Endothelial cell of umbilical vein (primary cell): ENCODE results near the gene NAV3. TPM values are rescaled to one million over a fixed set of nuclear protein-coding genes. Genes with fewer than 3 reads are reported as not detected.

Experiments
- BruUV-seq: library from RNA; stranded (reverse); fragments of 400-500 nt; replicated peaks from 2 replicates; lab custom pipeline; 2021; lab: Mats Ljungman, UMichigan
- CTCF ChIA-PET: fragments of 300-600, 350-600 bp; sonication (Branson Sonifier 250); formaldehyde crosslinking; loops from one replicate; lab custom pipeline; 2021; ENCODE audit warnings: antibody characterized with exemption, inconsistent platforms; lab: Charles Lee
- POLR2A ChIA-PET: fragments of 300-600, 350-600 bp; sonication (Branson Sonifier 250); formaldehyde crosslinking; loops from one replicate; lab custom pipeline; 2021; ENCODE audit warnings: antibody characterized with exemption, inconsistent platforms; lab: Charles Lee
- DNase-seq: peaks from one replicate; pipeline ENCODE4 v3.0.0-alpha.2; 2011; ENCODE audit warnings: low read depth, low spot score
- FAIRE-seq: peaks from 2 replicates; lab custom pipeline; 2011; peaks lifted over from hg19 to GRCh38; lab: Jason Lieb, UNC
- H2AFZ ChIP-seq: 2 replicates; pipeline ENCODE4 v1.6.0; 2012; ENCODE audit warnings: low read depth, low read length, control low read depth, inconsistent platforms
- H3K27ac ChIP-seq: 2 replicates; pipeline ENCODE4 v1.5.1; 2011; ENCODE audit warnings: low read depth, mild to moderate bottlenecking, control low read depth, low read length, moderate library complexity; ENCODE audit not compliant: insufficient read depth
- H3K27me3 ChIP-seq, 2 experiments: 2 replicates each; pipeline versions ENCODE4 v1.6.0 to v1.6.1; 2011; ENCODE audit warnings: low read length in 2 of 2, mixed read lengths in 1 of 2; ENCODE audit not compliant: control insufficient read depth in 2 of 2, insufficient read depth in 2 of 2
- H3K36me3 ChIP-seq, 2 experiments: 2 replicates in 1 of 2; 3 replicates in 1 of 2; pipeline ENCODE4 v1.5.1; 2011; ENCODE audit warnings: low read length in 2 of 2, mild to moderate bottlenecking in 1 of 2, moderate library complexity in 1 of 2; ENCODE audit not compliant: control insufficient read depth in 2 of 2, insufficient read depth in 2 of 2; ENCODE audit errors: extremely low read depth in 1 of 2
- H3K4me1 ChIP-seq: 3 replicates; pipeline ENCODE4 v1.5.1; 2011; ENCODE audit warnings: mild to moderate bottlenecking, low read length; ENCODE audit not compliant: control insufficient read depth, insufficient read depth; ENCODE audit errors: extremely low read depth
- H3K4me2 ChIP-seq: 2 replicates; pipeline ENCODE4 v1.6.1; 2011; ENCODE audit warnings: low read length, control low read depth, mixed read lengths; ENCODE audit not compliant: insufficient read depth
- H3K4me3 ChIP-seq, 3 experiments: fragments of 200-600 bp in 1 of 3; sonication (generic), shearing (Covaris generic) in 1 of 3; replicated peaks in 1 of 3; 2 replicates each; pipeline ENCODE4 v1.5.1; 2011 to 2016; ENCODE audit warnings: control low read depth in 3 of 3, low read length in 3 of 3, mild to moderate bottlenecking in 2 of 3, inconsistent platforms in 1 of 3, low read depth in 1 of 3, moderate library complexity in 1 of 3; ENCODE audit not compliant: insufficient read depth in 1 of 3
- H3K79me2 ChIP-seq: 2 replicates; pipeline ENCODE4 v1.6.0; 2012; ENCODE audit warnings: low read length, inconsistent platforms; ENCODE audit not compliant: control insufficient read depth, insufficient read depth
- H3K9ac ChIP-seq: replicated peaks from 2 replicates; pipeline ENCODE3; 2011; ENCODE audit warnings: low read length, control low read depth; ENCODE audit not compliant: insufficient read depth; ENCODE audit errors: extremely low read depth
- H3K9me1 ChIP-seq: replicated peaks from 3 replicates; pipeline ENCODE4 v1.6.0; 2011; ENCODE audit warnings: mild to moderate bottlenecking, low read length; ENCODE audit not compliant: control insufficient read depth, insufficient read depth; ENCODE audit errors: extremely low read depth
- H3K9me3 ChIP-seq: replicated peaks from 2 replicates; pipeline ENCODE4 v1.5.1; 2012; ENCODE audit warnings: low read length, inconsistent platforms; ENCODE audit not compliant: control insufficient read depth, insufficient read depth
- H4K20me1 ChIP-seq: replicated peaks from 2 replicates; pipeline ENCODE3; 2011; ENCODE audit warnings: mild to moderate bottlenecking, low read length; ENCODE audit not compliant: control insufficient read depth, insufficient read depth; ENCODE audit errors: extremely low read depth
- EZH2 ChIP-seq: IDR thresholded peaks from 2 replicates; pipeline ENCODE4 v1.6.1; 2012; ENCODE audit warnings: borderline replicate concordance, low read depth, mild to moderate bottlenecking, moderate library complexity, low read length, inconsistent platforms; ENCODE audit not compliant: severe bottlenecking
- FOS ChIP-seq: IDR thresholded peaks from 2 replicates; pipeline ENCODE4 v1.6.1; 2011; ENCODE audit warnings: mild to moderate bottlenecking, low read length, moderate library complexity, borderline replicate concordance; ENCODE audit not compliant: insufficient read depth
- GATA2 ChIP-seq: IDR thresholded peaks from 2 replicates; pipeline ENCODE4 v1.7.0; 2011; ENCODE audit warnings: low read depth, mild to moderate bottlenecking, moderate library complexity, mixed read lengths, low read length; ENCODE audit not compliant: insufficient read length, insufficient read depth
- JUN ChIP-seq: IDR thresholded peaks from 2 replicates; pipeline ENCODE4 v1.6.1; 2011; ENCODE audit warnings: borderline replicate concordance, low read depth; ENCODE audit not compliant: insufficient read length, insufficient read depth
- MYC ChIP-seq: IDR thresholded peaks from one replicate; pipeline ENCODE4 v1.6.1; 2011; ENCODE audit warnings: mild to moderate bottlenecking, low read depth, low read length
- POLR2A ChIP-seq: IDR thresholded peaks from 2 replicates; pipeline ENCODE4 v1.6.1; 2012; ENCODE audit warnings: low read depth, mild to moderate bottlenecking, control low read depth, low read length
- POLR2AphosphoS5 ChIP-seq: IDR thresholded peaks from 2 replicates; pipeline ENCODE4 v1.6.1; 2012; ENCODE audit warnings: low read depth, mild to moderate bottlenecking, control low read depth, low read length, moderate library complexity; ENCODE audit not compliant: insufficient read depth
- dilution Hi-C: fragments of 300-500 bp; cut with MboI; formaldehyde crosslinking; loops from one replicate; pipeline ENCODE4 v1.15.0; 2019; ENCODE audit warnings: low sequenced_read_pairs; ENCODE audit not compliant: extremely low pct_ligation_motif_present
- intact Hi-C: fragments of 100-400 bp; cut with micrococcal nuclease; formaldehyde crosslinking; loops from one replicate; pipeline ENCODE4 v1.10.0; 2022
- polyA plus RNA-seq, 4 experiments: library from polyadenylated mRNA; depleted of rRNA in 3 of 4; stranded (reverse) in 3 of 4; unstranded in 1 of 4; fragments of >200 nt; gene quantifications; 2 replicates each; pipeline versions ENCODE4 v1.2.1 to v1.2.3, GENCODE V29; 2011 to 2012; ENCODE audit warnings: missing spikeins in 1 of 4
- total RNA-seq: library from RNA; stranded (reverse); gene quantifications from 2 replicates; pipeline ENCODE4 v1.2.3, GENCODE V29; 2021
- TF ChIP-seq, protein P1 (sequence below): IDR thresholded peaks from 2 replicates; pipeline ENCODE4 v1.6.1; 2011; ENCODE audit not compliant: insufficient read depth, insufficient read length
- TF ChIP-seq, protein P2 (sequence below), 2 donors: IDR thresholded peaks; 1 replicate in 1 of 2; 2 replicates in 1 of 2; pipeline ENCODE4 v1.5.1; 2011; ENCODE audit warnings: low read length in 2 of 2, mild to moderate bottlenecking in 2 of 2, moderate library complexity in 2 of 2, control low read depth in 1 of 2, inconsistent platforms in 1 of 2, low read depth in 1 of 2; ENCODE audit not compliant: insufficient read depth in 1 of 2; ENCODE audit errors: extremely low read depth in 1 of 2

NAV3 gene
- total and polyA plus RNA-seq, 2 donors (not counting 3 experiments of a cell fraction or from before 2014, with no cell fraction given), result 6.7 to 40.1 TPM

DNA sequence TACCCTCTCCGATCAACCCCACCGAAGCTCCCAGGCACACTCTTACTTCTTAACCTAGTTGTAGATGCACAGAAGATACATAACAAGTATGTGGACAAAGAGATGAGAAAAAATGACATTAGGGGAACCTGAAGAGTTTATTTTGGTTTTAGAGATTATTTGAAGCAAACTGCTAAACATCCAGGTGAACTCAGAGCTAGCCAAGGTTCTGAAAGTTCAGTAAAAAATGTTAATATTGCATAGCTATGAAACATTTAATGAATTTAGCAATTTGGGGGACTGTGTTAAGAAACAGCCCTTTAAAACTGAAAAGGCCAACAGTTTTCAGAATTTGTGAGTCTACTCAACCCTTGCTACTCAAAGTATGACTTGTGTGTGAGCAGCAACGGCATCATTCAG is 174.4 kb downstream of the NAV3 start:
- FAIRE-seq (no peak), DNase-seq (no peak)
- H3K4me3 ChIP-seq, result no peak overlapping the region
- no TSS peak for BruUV-seq
- TF ChIP-seq EZH2 (no peak), FOS (no peak), POLR2AphosphoS5 (no peak), GATA2 (no peak), JUN (no peak), MYC (no peak), POLR2A (no peak)
- TF ChIP-seq, protein P1, sequence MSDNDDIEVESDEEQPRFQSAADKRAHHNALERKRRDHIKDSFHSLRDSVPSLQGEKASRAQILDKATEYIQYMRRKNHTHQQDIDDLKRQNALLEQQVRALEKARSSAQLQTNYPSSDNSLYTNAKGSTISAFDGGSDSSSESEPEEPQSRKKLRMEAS, result no peak
- TF ChIP-seq, protein P2, sequence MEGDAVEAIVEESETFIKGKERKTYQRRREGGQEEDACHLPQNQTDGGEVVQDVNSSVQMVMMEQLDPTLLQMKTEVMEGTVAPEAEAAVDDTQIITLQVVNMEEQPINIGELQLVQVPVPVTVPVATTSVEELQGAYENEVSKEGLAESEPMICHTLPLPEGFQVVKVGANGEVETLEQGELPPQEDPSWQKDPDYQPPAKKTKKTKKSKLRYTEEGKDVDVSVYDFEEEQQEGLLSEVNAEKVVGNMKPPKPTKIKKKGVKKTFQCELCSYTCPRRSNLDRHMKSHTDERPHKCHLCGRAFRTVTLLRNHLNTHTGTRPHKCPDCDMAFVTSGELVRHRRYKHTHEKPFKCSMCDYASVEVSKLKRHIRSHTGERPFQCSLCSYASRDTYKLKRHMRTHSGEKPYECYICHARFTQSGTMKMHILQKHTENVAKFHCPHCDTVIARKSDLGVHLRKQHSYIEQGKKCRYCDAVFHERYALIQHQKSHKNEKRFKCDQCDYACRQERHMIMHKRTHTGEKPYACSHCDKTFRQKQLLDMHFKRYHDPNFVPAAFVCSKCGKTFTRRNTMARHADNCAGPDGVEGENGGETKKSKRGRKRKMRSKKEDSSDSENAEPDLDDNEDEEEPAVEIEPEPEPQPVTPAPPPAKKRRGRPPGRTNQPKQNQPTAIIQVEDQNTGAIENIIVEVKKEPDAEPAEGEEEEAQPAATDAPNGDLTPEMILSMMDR (IDR thresholded peaks at IDR 0.05; ENCODE audit: extremely low read depth in 1 of 2, insufficient read depth in 1 of 2, low read depth in 1 of 2, low read length in 2 of 2), result no peak
- POLR2A ChIA-PET, result no interaction called here
- no peak overlapping the region for H3K4me2 ChIP-seq
- H2AFZ ChIP-seq, result no peak overlapping the region
- intact Hi-C loops (no loop called here), dilution Hi-C loops (no loop called here)
- H3K9me3 ChIP-seq, result no peaks in the 10 kb centered on the region
- H3K4me1 ChIP-seq, result peaks cover 2% of the 10 kb centered on the region
- CTCF ChIA-PET, result interaction anchor here (0.7 to 0.9 kb wide), 2 partner anchors 115 to 116 kb away, joined by 3 read pairs; no protein-coding TSS in a partner anchor
- H3K27ac ChIP-seq, result no peak overlapping the region
- H3K27me3 ChIP-seq, result no peaks in the 10 kb centered on the region
- no peaks in the 10 kb centered on the region for H4K20me1 ChIP-seq
- peaks cover 0 to 4% of the 10 kb centered on the region in 2 experiments for H3K36me3 ChIP-seq
- peaks cover 42% of the 10 kb centered on the region for H3K79me2 ChIP-seq
- no peak overlapping the region for H3K9ac ChIP-seq
- peaks cover 3% of the 10 kb centered on the region for H3K9me1 ChIP-seq
